ENCODE results near the gene NPR1. TPM values are rescaled to one million over a fixed set of nuclear protein-coding genes. Genes with fewer than 3 reads are reported as not detected.

NPR1 gene
- total RNA-seq, 1 experiment from 2014 or later: not detected

Small RNA genes within 50 kb of the gene (microRNA-seq; reads per million reads assigned to microRNA genes)
- gene MIR8083: not detected

Other genes starting within 250 kb of the NPR1 start
- gene S100A7, start 218.0 kb upstream of the NPR1 start, total RNA-seq (2022): not detected in 2 replicates
- gene S100A6, start 142.7 kb upstream of the NPR1 start, total RNA-seq (2022): 2,571 and 2,904 TPM in 2 replicates
- not detected in 2 replicates for gene S100A5, start 137.8 kb upstream of the NPR1 start, total RNA-seq (2022)
- 27.2 and 60.7 TPM in 2 replicates for gene S100A4, start 132.9 kb upstream of the NPR1 start, total RNA-seq (2022)
- gene S100A3, start 129.4 kb upstream of the NPR1 start, total RNA-seq (2022): 85.7 and 90.0 TPM in 2 replicates
- gene S100A2, start 112.8 kb upstream of the NPR1 start, total RNA-seq (2022): 5,064 and 5,163 TPM in 2 replicates
- 1,014 and 1,213 TPM in 2 replicates for gene S100A16, start 65.6 kb upstream of the NPR1 start, total RNA-seq (2022)
- gene S100A14, start 62.4 kb upstream of the NPR1 start, total RNA-seq (2022): 264 and 332 TPM in 2 replicates
- gene S100A13, start 51.2 kb upstream of the NPR1 start, total RNA-seq (2022): 210 and 236 TPM in 2 replicates
- gene S100A1, start 50.3 kb upstream of the NPR1 start, total RNA-seq (2022): 0.74 TPM in 1 of 2 replicates, not detected in the other
- gene CHTOP, start 44.6 kb upstream of the NPR1 start, total RNA-seq (2022): 147 and 156 TPM in 2 replicates
- 55.9 and 63.7 TPM in 2 replicates for gene SNAPIN, start 20.0 kb upstream of the NPR1 start, total RNA-seq (2022)
- gene ILF2, start 7.7 kb upstream of the NPR1 start, total RNA-seq (2022): 348 and 374 TPM in 2 replicates
- gene INTS3, start 49.4 kb downstream of the NPR1 start, total RNA-seq (2022): 68.7 and 88.3 TPM in 2 replicates
- 11.1 and 12.8 TPM in 2 replicates for gene SLC27A3, start 96.7 kb downstream of the NPR1 start, total RNA-seq (2022)
- gene GATAD2B, start 244.3 kb downstream of the NPR1 start, total RNA-seq (2022): 95.5 and 108 TPM in 2 replicates

Measured in MCF 10A (cell line).